ENCODE measurements around the gene RAB27A.

GRCh38 chr15:55289011-55289745 is 435 bp downstream of the RAB27A start:
- TF ChIP-seq CTCF (IDR thresholded peaks at IDR 0.05), result no peak
- TF ChIP-seq POLR2A (IDR thresholded peaks at IDR 0.05), result no peak
